Measurements from ENCODE around the gene KIFC3.
"Not testable (repeated sequence)": the region's sequence is repeated elsewhere in the genome, so short reads cannot be mapped to it uniquely, and the experiment has no call there.

KIFC3 gene

GRCh38 chr16:57736419-57737351 lies 65.6 kb downstream of the KIFC3 start:
- peak; percentile 11 for DNase-seq

GRCh38 chr16:57735755-57736418 lies 66.4 kb downstream of the KIFC3 start, which contains the start of gene KATNB1:
TSS of gene KATNB1 (plus strand) at chr16:57735770. CDS start at chr16:57737244, 1,474 bp downstream.
- no peak for DNase-seq

DNA sequence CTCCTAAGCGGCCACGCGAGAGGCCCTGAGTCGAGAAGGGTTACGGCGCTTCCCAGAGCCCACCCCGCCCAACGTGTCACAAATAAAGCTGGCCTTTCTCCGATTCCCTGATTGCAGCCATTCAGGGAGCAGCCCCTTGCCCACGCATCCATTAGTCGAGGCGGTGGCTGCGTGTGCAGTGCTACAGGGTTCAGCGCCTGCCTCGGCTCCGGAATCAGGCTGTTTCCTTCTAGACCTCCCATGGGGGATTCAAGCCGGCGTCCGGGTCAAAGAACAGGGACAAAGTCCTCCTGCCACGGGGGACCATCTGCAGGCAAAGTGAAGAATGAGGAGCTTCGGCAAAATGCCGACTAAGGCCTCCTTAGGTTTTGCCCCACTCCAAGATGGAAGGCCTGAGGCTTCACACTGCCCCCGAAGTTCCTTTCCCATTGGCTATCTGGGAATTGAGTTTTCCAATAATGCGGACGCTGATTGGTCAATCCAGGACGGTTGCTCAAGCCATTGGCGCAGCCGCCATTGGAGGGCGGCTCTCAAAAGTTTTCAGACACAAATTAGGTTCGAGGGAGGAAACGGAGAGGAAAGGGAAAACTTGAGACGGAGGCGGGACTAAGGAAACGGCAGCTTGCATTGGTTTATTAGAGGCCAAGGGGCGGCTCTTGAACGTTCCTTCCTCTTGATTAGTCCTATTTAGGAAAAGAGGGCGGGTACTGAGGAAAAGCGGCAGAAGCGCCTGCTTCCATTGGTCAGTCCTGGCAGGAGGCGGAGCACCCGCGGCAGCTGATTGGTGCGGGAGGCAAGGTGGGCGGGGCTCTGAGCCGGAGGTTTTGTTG lies 67.2 kb downstream of the KIFC3 start:
- peak; percentile 100 for DNase-seq

DNA sequence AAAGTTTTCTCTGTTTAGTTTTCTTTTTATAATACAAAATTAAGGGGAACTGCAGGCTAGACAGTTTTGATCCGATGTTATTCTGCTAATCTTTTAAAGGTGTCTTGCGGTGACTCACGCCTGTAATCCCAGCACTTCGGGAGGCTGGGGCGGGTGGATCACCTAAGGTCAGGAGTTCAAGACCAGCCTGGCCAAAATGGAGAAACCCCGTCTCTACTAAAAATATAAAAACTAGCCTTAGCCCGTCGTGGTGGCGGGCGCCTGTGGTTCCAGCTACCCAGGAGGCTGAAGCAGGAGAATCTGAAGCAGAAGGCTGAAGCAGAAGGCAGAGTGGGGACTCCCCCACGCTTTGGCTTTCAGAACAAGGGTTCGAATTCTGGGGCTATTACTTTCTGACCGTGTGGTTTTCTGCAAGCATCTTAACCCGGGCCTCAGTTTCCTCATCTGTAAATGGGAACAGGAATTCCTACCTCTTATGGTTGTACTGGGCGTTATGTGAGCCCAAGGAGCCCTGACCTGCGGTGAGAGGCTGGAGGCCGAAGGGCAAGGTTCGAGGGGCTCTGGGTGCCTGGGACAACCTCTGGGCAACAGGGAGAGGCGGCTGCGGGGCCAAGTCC lies 67.9 kb downstream of the KIFC3 start:
- no peak for DNase-seq

GRCh38 chr16:57732714-57733113 lies 69.6 kb downstream of the KIFC3 start:
- DNase-seq = no peak

DNA sequence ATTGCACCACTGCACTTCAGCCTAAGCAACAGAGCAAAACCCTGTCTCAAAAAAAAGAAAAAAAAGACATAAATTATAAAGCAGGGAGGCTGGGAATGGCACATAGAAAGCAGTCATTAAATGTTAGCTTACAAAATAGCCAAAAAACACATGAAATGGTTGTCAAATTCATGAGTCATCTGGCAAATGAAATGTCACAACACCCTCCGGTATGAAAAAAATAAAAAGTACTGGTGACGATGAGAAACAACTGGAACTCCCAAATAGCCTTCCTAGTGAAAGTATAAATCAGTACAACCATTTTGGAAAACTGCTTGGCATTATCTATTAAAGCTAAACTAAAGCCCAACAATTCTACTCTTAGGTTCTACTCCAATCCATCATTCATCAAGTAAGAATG lies 70.3 kb downstream of the KIFC3 start:
- no peak for DNase-seq

DNA sequence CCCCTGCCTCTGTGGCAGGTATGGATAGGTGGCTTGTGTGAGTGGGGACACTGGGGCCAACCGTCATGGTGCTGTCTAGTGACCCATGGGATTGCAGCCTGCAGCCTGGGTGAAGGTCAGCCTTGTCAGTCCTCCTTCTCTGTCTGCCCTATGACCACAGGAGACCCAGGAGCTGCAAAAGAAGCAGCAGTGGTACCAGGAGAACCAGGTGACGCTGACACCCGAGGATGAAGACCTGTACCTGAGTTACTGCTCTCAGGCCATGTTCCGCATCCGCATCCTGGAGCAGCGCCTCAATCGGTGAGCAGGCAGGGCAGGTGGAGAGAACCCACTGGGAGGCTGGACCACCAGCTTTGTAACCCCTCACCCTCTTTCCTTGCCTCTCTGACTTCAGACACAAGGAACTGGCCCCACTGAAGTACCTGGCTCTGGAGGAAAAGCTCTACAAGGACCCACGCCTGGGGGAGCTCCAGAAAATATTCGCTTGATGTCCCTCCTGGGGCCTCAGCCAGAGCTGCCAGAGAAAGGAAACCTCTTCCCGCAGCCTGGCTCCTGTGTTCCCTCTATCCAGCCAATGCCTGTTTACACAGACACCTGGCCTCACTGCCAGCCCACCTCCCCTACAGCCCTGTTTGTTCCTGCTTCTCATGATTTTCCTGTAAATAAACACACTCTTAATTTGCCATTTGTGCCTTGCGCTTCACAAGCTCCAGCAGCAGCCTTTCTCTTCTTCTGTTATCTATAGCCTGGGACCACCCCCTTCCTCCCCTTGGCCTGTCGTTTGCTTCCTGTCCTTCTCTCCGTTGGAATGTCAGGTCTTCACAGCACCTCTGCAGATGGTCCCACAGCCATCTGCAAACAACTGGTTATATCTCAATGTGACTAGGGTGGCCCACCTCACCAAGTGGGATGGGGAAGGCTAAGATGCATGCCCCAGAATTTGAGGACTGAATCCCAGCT lies 71.2 kb downstream of the KIFC3 start:
- no peak for DNase-seq

- DNase-seq = not testable (repeated sequence)
Measured at GRCh38 chr16:57729852-57730251, 72.4 kb downstream of the KIFC3 start.

GRCh38 chr16:57729182-57729484 lies 73.2 kb downstream of the KIFC3 start:
- no peak for DNase-seq

DNA sequence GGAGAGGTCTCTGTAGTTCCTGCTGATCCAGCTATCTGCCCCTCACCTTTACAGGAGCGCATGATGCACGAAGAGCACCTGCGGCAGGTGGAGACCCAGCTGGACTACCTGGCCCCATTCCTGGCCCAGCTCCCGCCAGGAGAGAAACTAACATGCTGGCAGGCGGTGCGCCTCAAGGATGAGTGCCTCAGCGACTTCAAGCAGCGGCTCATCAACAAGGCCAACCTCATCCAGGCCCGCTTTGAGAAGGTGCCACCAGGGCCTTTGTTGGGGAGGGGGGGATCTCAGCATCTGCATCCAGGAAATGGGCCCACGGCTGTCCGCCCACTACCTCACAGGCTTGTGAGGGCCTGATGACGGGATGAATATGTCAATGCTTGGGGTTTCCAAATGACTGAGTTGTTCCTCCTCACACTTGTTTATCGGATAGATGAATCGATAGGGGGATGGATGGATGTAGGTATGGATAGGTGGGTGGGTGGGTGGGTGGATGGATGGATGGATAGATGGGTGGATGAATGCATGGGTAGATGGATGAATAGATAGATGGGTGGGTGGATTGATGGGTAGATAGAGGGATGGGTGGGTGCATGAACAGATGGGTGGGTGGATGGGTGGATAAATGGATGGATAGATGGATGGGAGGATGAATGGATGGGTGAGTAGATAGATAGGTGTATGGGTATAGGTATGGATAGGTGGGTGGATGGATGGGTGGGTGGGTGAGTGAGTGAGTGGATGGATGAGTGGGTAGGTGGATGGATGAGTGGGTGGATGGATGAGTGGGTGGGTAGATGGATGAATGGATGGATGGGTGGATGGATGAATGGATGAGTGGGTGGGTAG lies 73.7 kb downstream of the KIFC3 start:
- DNase-seq = no peak

- DNase-seq = no peak
Measured at GRCh38 chr16:57727610-57728009, 74.7 kb downstream of the KIFC3 start.

- DNase-seq = no peak
Measured at GRCh38 chr16:57726433-57726947, 75.8 kb downstream of the KIFC3 start.

DNA sequence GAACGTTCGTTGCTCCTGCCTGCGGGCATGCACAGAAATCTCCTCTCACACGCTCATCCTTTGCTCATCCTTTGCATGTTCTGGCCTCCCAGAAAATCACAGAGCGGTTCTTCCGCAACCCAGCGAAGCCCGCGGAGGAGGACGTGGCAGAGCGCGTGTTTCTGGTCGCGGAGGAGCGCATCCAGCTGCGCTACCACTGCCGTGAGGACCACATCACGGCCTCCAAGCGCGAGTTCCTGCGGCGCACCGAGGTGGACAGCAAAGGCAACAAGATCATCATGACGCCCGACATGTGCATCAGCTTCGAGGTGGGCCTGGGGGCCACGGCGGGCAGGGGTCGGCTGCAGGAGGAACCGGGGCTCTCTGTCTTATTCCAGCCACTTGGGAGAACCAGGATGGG lies 76.3 kb downstream of the KIFC3 start:
- no peak for DNase-seq

GRCh38 chr16:57725554-57725953 lies 76.7 kb downstream of the KIFC3 start:
- DNase-seq = no peak

GRCh38 chr16:57725151-57725550 lies 77.1 kb downstream of the KIFC3 start:
- no peak for DNase-seq

- no peak for DNase-seq
Measured at GRCh38 chr16:57724531-57724930, 77.8 kb downstream of the KIFC3 start.

DNA sequence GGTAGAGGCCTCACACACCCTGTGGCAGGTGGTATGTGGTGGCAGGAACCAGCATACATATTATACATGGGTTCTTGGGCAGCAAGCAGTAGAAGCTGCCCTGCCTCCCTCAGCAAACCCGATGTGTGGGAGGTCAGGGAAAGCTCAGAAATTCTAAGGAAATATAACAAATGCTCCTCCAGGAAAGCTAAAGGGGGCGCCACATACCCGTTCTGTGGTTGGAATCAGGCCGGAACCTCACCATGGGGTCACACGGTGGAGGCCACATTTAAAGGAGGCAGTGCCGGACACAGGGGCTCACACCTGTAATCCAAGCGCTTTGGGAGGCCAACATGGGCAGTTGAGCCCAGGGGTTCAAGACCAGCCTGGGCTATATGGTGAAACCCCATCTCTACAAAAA lies 79.1 kb downstream of the KIFC3 start:
- no peak for DNase-seq

DNA sequence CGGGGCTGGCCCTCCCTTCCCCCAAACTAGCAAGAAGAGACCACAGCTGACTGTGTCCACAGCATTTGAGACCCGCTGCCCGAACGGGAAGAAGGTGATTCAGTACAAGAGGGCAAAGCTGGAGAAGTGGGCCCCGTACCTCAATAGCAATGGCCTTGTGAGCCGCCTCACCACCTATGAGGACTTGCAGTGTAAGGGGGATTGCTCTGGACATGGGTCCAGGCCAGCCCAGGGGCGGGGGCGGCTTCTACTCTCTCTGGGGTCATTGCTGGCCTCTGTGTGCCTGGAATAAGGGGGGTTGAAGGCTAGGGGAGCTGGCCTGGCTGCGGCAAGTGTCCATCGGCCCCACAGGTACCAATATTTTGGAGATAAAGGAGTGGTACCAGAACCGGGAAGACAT lies 79.6 kb downstream of the KIFC3 start:
- no peak for DNase-seq

GRCh38 chr16:57722210-57722499 lies 80.1 kb downstream of the KIFC3 start:
- DNase-seq = no peak

DNA sequence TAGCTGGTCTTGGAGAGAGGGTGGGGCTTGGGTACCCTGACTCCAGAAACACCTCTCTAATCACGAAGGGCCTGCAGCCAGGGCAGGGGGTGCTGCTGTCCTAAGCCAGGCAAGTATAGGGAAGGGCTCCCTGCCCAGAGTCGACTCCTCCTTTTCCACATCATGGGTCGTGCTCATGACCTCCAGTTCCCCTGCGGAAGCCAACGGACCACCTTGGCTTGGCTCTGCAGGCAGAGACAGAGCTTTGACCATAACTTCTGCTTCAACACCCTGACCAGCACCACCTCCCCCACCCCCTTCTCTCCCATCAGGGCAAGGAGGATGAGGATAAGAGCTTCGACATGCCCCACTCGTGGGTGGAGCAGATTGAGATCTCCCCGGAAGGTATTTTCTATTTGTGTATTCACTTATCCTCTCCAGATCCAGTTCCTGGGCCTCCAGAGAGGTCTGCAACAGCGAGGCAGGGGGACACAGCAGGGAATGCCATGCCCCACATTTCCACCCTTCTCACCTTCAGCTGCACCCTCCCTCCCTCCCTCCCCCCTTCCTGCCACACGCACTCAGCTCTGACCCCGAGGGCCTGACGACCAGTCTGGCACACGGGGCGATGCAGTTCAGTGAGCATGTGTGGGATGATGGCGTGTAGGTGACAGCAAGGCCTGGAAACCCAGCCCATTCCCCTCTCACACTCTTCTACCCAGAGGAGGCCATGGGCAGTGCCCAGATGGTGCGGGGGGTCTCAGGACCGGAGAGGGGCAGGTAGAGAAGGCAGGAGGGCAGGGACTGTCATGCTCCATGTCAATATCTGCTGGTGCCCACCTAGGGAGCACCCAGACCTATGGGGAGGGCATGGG lies 80.7 kb downstream of the KIFC3 start:
- no peak for DNase-seq

Measured in NCI-H1092 (cell line).